ENCODE measurements around the gene GARS1.

The GARS1 gene

GRCh38 chr7:30682212-30683083 is 87.8 kb downstream of the GARS1 start, which contains the start of gene CRHR2:
Gene CRHR2 (minus strand): TSS chr7:30682456. CDS start chr7:30682280, 176 bp downstream.
- no peak for DNase-seq

DNA sequence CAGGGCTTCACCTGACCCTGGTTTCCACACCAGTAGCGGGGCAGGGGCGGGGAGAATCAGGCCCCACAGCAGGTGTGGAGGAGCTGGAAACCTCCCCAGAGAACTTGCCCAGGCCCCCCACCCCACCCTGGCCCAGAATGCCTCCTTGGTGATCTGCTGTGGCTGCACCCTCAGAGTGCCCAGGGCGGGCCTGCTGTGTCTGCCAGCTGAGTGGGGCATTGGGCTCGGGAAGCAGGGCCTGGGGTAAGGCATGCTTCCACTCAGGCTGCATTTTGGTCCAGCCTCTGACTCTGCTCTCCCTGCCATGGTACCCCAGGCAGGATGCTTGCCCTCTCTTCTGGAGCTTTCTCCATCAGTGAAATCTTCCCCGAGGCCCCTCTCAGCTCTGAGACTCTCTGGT is 88.6 kb downstream of the GARS1 start:
- no peak for DNase-seq

Measured in fibroblast of upper back skin (primary cell).